Activated CD4-positive, CD25-positive, alpha-beta regulatory T cell treated with anti-CD3 and anti-CD28 coated beads, Interleukin-2, amount 50 U/mL, for 16 hours (primary cell): ENCODE measurements around the gene MTERF4.

Experiments used
- DNase-seq: peaks from one replicate; pipeline ENCODE4 v3.0.0-alpha.2; 2020; ENCODE audit warnings: low read depth, low spot score

MTERF4 gene

DNA sequence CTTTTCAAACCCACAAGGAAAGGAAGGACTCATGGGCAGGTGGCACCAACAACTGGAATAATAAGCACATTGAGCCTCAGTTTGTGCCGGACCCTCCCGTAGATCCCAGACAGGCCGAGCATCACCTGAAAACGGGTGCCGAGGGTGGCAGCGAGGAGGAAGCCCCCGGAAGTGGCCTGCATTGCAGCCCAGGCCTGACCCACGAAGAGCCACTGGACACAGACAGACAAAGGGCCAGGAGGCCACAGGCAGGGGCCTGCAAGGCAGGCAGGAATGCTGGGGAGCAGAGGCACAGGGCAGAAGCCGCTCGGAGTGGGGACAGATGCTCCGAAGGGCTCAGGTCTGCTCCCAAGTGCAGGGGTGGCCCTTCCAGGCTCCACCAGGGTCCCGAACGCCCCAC lies 31.7 kb downstream of the MTERF4 start:
- DNase-seq, result no peak

DNA sequence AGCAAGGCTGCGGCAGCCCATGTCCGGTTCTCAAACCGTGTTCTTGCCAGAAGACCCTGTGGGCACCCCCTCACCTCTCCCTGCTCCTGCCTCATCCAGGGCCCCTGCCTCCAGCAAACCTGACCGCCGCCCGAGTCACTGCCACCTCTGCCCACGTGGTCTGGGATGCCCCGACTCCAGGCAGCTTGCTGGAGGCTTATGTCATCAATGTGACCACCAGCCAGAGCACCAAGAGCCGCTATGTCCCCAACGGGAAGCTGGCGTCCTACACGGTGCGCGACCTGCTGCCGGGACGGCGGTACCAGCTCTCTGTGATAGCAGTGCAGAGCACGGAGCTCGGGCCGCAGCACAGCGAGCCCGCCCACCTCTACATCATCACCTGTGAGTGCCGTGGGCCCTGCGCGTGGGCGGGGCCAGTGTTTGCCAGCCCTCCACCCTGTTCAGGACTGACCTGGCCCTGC lies 32.2 kb downstream of the MTERF4 start:
- no peak for DNase-seq

DNA sequence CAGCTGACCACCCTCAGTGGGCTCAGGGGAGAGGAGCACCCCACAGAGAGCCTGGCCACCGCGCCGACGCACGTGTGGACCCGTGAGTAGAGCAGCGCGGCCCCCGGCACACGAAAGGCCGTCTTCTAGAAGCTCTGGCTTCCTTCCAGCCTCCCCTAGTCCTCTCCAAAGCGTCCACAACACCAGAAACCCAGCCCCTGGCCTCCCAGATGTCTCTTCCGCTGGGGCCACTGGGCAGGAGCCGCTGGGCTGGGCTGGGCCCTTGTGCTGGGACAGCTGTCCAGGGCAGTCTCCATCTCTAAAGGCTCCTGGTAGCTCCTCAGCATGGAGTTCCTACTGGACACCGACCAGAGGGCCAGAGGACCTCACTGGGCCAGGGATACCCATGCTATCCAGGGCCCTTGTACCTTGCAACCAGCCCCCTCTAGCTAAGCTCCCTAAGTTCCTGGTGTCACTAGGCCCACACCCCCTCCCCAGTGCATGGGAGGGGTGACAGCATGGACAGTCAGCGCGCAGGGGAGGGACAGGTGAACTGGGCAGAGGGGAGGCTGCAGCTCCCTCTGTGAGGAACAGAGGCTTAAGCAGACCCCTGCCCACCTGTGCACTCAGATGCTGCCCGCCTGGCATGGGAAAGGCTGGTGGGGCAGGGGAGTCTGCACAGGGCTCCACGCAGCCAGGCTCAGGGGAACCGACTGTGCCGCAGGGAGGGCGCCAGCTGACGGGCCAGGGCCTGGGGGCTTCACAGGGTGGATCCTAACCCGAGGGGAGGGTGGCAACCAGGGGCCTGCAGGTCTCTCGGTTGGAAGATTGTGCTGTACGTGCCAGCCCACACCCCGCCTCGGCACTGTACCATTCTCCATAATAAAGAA lies 32.9 kb downstream of the MTERF4 start:
- DNase-seq, result no peak

DNA sequence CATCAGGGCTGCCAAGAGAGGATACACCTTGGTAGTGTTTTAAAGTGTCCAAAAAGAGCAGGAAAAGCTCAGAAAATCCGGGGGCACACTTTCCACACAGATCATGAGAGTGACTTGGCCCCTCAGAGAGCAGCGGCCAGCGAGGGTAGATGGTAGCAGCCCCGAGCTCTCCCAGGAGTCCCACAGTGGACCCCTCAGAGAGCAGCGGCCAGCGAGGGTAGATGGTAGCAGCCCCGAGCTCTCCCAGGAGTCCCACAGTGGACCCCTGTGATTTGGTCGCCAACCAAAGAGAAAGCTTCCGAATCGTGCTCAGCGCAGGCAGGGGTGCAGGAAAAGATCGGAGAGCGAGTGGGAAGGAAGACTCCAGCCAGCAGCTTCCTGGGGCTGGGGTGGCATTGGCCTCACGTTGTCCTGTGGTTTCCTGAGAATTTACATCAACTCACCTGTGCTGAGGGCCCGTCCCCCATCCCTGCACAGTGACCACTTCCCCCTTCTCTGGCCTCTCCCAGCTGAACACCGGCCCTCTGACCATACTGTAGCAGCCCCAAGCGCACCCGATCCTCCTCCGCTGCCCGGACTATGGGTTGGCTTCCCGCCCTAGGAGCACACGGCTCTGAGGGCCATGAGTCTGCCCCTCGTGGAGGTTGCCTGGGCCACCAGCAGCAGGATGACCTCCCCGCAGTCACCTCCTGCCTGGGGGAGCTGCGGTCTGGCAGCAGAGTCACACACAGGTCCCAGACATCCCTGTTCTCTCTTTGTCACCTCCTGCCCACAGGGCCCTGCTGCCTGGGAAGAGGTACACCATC lies 33.7 kb downstream of the MTERF4 start:
- no peak for DNase-seq

DNA sequence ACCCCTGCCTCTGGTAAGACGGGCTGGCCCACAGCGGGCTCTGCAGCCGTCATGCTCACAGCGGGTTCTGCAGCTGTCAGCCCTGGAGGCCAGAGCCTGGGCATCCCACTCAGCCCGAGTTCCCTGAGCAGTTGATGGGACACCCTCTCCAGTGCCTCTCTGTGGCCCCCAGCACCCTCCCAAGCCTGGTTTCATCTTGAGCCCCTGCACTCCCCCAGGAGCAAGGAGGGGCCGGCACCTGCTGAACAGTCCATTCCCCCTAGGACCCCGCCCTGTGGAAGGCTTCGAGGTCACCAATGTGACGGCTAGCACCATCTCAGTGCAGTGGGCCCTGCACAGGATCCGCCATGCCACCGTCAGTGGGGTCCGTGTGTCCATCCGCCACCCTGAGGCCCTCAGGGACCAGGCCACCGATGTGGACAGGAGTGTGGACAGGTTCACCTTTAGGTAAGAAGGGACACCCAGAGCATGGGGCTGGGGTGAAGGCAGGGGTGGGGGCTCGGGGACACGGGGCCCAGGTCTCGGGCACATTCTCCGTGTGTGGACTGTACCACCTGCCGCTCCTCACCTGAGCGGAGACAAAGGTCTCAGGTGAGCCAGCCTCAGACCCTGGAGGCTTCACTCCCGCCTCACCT lies 34.5 kb downstream of the MTERF4 start:
- no peak for DNase-seq

DNA sequence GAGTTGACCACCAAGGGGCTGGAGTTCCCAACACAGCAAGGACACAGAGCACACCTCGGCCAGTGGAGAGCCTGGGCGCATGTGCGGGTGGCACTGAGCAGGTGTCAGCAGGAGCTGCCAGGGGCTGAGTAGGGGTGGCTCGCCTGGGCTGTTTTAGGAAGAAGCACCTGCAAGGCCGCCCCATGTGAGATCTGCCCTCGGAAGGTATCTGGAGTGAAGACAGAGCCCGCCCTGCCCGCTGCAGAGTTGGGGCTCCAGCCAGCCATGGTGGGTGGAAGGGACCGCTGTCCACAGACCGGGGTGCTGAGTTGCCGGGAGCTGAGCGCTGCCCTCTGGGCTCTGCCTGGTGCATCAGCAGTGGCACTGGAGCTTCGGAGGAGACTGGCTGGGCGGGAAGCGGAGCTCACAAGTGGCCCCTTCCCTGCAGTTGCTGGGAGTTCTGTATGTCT lies 35.2 kb downstream of the MTERF4 start:
- DNase-seq, result no peak

DNA sequence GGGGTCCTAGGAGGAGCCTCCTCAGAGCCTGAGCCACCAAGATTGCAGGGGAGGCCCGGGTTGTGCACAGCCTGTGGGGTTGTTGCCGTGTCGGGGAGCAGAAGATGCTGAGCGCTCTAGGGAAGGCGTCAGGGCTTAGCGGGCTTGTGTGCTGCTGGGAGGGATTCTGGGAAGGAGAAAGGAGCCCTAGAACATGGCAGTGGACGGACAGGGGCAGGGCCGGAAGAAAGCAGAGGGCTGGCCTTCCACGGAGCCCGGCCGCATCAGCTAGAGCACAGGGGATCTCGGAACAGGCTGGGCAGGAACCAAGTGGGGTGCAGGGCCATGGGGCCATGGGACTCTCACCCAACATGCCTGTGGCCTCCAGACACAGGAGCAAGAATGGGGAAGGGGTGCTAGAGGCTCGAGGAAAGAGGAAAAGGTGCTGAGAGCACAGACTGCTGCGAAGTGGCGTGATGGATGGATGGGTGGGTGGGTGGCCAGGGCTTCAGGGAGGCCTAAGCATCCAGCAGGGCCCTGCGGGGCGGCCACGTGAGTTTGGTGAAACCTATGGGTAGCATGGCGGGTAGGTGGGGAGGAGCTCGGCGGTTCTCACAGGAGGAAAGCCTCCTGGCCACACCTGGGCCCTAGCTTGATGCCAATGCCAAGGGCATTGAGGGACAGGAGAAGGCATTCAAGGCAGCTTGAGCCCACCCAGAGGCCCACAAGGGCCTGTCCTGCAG lies 35.8 kb downstream of the MTERF4 start:
- DNase-seq, result no peak

DNA sequence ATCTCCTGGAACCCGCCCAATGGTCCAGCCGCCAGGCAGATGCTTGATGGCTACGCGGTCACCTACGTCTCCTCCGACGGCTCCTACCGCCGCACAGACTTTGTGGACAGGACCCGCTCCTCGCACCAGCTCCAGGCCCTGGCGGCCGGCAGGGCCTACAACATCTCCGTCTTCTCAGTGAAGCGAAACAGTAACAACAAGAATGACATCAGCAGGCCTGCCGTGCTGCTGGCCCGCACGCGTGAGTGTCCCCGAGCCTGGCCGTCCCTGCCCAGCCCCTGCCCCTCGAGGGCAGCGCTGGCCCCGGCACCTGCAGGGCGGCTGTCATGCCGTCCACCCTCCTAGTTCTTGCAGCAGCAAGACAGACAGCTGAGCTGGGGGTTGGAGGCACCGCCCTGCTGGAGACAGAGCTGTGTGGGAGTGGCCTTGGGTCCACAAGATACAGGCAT lies 36.7 kb downstream of the MTERF4 start:
- DNase-seq, result no peak

DNA sequence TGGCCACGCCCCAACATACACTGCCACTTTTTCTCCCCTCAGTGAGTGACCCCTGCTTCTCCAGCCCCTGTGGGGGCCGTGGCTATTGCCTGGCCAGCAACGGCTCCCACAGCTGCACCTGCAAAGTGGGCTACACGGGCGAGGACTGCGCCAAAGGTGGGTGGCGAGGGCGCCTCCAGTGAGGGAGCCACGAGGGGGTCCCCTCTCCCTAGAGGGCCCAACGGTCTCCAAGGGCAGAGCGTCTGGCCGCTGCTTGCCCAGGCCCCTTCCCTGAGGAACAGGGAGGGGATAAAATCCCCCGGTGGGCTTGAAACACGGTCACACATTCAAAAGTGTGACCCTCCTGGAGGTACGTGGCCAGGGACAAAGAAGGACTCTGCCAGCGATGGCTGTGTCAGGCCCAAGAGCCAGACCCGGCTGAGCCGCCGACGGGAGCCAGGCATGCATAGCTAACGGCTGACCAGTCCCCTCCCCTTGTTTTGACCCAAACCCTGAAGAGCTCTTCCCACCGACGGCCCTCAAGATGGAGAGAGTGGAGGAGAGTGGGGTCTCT lies 37.2 kb downstream of the MTERF4 start:
- no peak for DNase-seq

DNA sequence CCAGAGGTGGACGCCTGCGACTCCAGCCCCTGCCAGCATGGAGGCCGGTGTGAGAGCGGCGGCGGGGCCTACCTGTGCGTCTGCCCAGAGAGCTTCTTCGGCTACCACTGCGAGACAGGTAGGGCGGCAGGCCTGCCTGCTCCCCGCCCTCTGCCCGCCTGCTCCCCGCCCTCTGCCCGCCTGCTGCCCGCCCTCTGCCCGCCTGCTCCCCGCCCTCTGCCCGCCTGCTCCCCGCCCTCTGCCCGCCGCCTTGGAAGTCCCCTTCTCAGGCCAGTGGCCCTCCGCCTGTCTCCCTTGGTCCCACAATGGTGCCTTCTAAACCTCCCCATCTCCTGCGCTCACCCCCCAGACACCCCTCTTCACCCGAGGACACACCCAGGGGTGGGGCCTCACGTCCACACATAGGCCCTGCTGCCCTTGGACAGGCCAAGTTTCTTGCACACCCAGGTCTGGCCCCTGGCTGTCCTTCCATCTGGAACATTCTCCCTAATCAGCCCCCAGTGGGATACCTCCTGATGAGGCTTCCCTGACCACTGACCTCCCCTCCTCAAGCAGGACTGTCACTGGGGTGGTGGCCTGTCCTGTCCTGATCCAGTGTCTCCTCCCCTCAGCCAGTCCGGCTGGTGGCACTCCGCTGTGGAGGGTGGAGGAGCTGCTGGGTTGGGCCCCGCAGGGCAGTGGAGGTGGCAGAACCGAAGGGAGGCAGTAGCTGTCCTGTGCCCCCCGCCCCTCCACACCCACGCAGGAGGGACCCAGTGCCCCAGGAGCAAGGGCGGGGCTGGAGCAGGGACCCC lies 37.9 kb downstream of the MTERF4 start:
- no peak for DNase-seq

DNA sequence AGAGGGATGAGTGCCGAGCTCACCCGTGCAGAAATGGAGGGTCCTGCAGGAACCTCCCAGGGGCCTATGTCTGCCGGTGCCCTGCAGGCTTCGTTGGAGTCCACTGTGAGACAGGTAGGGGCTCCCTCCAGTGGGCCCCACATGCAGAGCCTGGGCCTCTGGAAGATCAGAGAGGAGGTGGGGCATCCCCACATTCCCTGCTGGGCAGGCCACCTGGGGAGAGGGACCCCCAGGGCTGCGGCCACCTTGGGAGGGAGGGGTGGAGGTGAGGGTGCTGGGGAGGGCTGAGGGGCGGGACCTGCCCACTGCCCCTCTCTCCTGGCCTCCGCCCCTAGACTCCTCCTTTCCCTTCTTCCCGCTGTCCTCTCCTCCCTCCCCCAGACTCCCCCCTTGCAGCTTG lies 38.5 kb downstream of the MTERF4 start:
- DNase-seq, result no peak

DNA sequence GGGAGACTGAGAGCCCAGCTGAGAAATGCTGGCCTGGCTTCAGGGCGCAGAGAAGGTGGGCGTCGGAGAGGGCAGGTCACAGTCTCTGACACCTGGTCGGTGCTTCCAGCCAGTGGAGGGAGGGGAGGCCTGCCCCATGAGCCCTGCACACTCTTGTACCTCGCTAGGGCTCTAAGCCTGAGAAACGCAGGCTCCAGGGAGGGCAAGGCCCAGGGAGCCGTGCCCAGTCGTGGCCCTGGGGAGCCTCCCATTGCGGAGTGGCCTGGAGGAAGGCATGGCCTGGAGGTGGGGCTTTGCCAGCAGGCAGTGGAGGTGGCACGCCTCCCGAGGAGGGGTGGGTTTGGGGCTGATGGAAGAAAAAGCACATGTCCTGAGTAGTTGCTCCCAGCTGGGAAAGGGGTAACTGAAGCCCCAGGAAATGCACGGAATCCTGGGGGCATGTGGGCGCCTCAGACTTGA lies 39.0 kb downstream of the MTERF4 start:
- DNase-seq, result no peak

DNA sequence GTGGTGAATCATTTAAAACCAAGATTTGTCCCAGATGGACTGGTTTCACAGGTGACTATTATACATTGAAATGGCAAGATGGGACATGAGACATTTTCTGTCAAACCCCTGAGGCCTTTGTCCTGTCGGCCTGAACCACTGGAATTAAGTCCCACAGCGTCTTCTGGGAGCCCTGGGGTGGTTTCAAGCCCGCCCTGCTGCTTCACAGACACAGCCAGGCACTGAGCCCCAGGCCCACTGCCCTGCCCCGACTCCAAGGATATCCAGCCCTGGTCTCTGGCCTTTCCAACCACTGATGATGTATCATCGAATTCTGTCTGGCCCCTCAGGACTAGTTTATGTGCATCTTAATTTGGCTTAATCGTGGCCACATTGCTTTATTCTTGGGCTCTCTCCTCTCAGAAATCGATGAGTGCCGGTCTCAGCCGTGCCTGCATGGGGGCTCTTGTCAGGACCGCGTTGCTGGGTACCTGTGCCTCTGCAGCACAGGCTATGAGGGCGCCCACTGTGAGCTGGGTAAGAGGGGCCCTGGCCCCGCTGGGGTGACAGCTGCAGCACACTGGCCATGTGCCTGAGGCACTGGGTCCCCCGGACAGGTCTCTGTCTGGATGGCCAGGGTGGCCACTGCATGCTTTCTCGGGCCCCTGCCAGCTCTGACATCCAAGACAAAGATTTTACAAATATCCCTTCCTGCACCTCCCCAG lies 39.5 kb downstream of the MTERF4 start:
- DNase-seq, result no peak

DNA sequence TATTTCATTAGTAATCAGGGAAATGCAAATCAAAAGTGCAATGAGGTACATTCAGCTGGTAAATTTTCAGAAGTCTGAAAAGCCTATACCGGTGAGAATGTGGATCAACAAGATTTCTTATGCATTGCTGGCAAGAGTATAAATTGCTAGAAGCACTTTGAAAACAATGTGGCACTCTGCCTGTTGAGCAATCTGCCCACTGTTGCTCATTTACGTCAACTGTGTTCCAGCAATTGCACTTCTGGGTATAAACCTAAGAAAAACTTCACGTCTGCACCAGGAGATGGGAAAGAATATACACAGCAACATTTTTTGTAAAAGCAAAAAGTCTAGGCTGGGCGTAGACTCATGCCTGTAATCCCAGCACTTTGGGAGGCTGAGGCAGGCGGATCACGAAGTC lies 40.8 kb downstream of the MTERF4 start:
- no peak for DNase-seq

DNA sequence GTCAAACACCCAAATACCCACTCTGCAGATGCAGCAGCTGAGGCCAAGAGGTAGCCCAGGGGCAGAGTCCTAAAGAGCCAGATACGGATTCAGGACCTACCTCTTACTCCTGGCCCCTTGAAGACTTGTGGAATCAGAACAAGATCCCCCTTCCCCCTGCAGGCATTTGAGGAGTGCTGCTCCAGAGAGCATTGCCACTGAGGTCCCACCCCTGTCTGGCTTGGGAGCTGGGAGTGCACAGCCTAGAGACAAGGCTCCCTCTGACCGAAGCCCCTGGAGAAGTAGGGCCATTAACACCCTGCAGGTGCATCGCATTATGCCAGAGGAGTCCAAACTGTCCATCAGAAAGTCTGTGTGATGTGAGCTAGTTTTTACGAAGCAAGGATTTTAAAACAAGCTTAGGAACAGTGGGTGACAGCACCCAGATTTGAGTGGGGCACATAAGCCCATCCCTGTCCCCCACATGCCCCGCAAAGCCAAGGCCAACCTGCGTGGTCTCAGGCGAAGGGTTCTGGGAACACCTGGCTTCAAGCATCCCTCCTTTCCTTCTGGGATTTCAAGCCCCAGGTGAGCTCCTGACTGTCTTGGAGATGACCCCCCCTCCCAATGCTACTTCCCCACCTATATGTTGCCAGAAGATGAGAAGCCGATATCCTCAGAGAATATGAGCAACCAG lies 48.4 kb downstream of the MTERF4 start:
- DNase-seq, result no peak

DNA sequence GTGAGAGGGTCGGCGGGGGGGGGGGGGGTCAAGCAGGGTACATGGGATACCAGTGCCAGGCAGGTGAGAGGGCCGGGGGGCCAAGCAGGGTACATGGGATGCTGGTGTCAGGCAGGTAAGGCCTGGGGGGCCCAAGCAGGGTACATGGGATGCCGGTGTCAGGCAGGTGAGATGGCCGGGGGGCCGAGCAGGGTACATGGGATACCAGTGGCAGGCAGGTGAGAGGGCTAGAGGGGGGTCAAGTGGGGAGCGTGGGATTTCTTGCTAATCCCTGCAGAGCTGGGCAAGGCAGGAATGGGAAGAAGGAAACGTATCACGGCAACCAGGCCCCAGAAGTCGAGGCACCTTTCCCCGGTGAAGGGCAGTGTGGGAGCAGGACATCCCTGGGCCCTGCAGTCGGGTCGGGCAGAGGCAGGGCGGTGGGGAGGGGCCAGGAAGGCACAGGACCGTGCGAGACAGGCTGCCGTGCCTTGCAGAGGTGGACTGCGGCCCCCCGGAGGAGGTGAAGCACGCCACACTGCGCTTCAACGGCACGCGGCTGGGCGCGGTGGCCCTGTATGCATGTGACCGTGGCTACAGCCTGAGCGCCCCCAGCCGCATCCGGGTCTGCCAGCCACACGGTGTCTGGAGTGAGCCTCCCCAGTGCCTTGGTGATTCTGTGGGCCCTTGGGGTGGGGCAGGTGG lies 49.3 kb downstream of the MTERF4 start:
- DNase-seq, result no peak

DNA sequence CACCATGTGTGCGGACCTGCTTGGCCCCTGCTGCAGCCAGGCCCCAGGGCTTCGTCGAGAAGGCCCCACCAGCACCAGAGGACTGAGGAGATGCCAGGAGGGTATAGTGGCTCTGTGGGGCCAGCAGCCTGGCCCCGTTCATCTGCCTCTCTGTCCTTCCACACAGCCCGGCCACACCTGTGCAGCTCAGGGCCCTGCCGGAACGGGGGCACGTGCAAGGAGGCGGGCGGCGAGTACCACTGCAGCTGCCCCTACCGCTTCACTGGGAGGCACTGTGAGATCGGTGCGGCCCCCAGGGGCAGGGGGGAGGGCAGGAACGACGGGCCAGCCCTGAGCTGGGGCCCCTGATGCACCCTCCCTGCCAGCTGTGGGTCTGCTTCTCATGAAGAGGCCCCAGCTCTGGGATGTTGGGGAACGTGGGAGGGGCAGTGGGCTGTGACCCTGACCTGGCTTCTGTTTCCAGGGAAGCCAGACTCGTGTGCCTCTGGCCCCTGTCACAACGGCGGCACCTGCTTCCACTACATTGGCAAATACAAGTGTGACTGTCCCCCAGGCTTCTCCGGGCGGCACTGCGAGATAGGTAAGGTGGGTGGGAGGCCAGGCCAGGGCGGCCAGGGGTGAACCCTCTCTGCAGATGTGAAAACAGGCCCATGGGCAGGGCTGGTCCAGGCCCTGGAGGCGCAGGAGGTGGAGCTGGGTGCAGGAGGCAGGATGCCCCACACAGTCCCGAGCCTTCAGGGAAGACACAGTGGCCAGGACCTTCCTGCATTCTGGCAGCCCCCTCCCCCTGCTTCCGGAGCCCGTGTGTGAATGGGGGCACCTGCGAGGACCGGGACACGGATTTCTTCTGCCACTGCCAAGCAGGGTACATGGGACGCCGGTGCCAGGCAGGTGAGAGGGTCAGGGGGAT lies 50.3 kb downstream of the MTERF4 start:
- no peak for DNase-seq
